Measurements from ENCODE around the gene AK8. TPM values are rescaled to one million over a fixed set of nuclear protein-coding genes. Genes with fewer than 3 reads are reported as not detected.
A peak's percentile ranks its signal among the peaks of the same experiment; 100 is the strongest.
"Not testable (repeated sequence)": the region's sequence is repeated elsewhere in the genome, so short reads cannot be mapped to it uniquely, and the experiment has no call there.

Gene AK8
- polyA plus RNA-seq, 4 donors: 2.0 to 3.9 (median 3.8) TPM

DNA sequence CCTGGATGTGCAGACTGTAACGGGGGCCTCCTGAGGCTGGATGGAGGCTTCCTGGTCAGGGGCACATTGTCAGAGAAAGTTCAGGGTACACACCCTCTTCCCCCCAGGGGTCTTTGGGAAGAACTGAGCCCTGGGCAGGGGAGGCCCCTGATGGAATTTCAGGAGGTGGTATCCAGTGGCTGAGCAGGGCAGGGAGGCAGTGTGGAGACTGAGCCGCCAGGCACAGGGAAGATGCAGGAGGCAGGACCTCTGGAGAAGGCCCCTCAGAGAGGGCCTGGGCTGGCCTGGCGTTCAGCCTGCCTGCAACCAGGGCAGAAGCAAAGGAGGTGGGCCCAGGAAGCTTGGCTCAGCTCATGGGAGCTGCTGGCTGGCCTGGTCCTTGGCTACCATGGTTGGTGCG is 154.3 kb downstream of the AK8 start:
- DNase-seq (ENCODE audit: low read depth in 4 of 4, low spot score in 3 of 4): no peak

DNA sequence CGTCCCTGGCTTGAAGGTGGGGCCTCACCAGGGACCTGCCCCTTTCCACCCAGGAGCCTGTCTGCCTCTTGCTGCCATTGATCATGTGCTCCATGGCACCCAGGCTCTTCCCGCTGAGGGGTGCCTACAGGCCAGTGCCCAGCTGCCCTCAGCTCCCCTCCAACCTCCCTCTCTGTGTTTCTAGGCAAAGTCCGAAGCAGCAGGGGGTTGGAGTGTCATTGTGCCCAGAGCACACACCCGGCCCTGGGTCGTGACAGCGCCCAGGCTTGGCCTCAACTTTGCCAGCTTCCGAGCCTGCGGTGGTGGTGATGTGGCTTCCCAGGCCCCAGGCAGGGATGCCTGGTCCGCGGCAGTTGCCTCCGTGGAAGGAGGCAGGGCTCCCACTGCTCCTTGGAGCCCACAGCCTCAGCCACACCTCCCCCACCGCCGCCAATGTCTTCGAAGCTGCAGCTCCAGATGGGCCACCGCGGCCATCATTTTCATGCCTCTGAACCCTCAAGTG is 155.5 kb downstream of the AK8 start:
- no peak for DNase-seq (ENCODE audit: low read depth in 4 of 4, low spot score in 3 of 4)

DNA sequence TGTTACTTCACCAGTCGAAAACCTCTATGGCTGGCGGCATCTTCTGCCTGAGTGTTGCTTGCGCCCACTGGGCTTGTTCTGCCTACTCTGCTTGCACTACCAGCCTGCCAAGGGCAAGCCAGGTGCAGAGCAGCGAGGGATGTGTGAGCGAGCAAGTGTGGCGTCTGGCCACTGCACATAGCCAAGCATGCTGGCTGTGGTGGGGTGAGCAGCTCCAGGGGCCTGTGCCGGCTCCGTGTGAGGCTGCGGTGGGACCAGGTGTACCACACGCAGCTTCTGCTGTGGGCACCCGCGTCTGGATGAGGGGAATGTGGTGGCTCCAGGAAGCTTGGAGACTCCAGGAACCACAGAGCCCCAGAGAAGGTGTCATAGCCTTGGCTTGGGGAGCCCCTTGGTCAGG is 156.4 kb downstream of the AK8 start:
- no peak for DNase-seq (ENCODE audit: low read depth in 4 of 4, low spot score in 3 of 4)

DNA sequence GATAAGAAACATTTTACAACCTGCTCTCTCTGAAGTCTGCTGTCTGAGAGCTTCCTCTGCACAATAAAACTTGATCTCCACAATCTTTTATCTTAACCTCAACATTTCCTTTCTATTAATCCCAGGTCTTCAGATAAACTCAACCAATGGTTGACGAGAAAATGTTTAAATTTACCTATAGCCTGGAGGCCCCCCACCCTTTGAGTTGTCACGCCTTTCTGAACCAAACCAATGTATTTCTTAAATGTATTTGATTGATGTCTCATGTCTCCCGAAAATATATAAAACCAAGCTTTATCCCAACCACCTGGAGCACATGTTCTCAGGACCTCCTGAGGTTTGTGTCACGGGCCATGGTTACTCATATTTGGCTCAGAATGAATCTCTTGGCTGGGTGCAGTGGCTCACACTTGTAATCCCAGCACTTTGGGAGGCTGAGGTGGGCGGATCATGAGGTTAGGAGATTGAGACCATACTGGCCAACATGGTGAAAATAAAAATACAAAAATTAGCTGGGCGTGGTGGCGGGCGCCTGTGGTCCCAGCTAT is 159.6 kb downstream of the AK8 start:
- not testable (repeated sequence) for DNase-seq (ENCODE audit: low read depth in 4 of 4, low spot score in 3 of 4)

DNA sequence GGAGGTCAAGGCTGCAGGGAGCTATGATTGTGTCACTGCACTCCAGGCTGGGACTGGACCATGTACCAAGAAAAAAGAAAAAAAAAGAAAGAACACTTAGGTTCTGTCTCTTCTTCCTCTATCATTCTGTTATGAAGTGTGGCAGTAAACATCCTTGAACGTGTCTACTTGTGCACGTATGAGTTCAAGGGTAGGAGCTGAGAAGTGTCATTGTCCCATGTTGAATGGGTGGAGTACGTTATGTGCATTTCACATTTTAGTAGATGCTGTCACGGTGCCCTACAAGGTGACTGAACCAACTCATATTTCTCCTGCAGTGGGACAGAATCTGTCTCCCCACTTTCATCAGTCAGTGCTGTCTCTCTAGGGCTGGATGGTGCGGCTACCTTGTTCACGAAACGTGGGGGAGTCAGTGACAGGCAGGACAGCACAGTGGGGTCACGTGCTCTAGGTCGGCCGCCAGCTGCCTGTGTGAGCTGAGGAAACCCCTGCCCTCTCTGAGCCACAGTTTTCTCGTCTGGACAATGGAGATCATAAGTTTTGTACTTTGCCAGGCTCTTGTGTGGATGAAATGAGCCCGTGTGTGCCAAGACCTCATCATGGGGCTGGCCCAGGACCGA is 160.6 kb downstream of the AK8 start:
- no peak for DNase-seq (ENCODE audit: low read depth in 4 of 4, low spot score in 3 of 4)

DNA sequence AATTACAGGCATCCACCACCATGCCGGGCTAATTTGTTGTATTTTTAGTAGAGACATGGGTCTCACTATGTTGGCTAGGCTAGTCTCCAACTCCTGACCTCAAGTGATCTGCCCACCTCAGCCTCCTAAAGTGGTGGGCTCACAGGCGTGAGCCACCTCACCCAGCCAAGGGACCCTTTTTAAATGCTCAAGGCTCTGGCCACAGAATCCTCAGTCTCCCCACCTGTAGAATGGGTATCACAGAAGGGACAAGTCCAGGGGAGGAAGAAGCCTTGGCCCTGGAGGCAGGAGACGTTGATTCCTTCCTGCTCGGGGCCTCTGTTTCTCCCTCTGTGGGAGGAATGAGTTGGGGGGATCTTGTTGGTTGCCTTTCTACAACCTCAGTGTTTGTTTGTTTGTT is 162.1 kb downstream of the AK8 start:
- DNase-seq (ENCODE audit: low read depth in 4 of 4, low spot score in 3 of 4): no peak

DNA sequence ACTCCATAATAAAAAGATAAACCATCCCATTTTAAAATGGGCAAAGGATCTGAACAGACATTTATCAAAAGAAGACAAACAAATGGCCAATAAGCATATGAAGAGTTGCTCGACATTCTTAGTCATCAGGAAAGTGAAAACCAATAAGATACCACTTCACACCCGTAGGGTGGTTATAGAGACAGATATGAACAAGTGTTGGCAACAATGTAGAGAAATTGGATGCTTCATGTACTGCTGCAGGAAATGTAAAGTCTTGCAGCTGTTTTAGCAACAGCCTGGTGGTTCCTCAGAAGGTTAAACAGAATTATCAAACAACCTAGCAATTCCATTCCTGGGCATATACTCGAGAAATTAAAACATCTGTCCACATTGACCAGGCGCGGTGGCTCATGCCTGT is 165.3 kb downstream of the AK8 start:
- DNase-seq (ENCODE audit: low read depth in 4 of 4, low spot score in 3 of 4): no peak

DNA sequence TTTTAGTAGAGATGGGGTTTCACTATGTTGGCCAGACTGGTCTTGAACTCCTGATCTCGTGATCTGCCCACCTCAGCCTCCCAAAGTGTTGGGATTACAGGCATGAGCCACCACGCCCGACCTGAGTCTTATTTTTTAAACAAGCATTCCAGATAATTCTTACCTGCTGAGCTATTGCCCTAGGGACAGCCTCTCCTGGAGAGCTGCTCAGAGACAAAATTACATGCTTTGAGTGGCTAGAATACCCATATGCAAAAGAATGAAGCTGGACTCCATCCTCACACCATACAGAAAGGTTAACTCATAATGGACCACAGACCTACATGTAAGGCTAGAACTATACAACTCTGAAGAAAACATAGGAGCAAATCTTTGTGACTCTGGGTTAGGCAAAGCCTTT is 166.2 kb downstream of the AK8 start:
- DNase-seq (ENCODE audit: low read depth in 4 of 4, low spot score in 3 of 4): no peak

DNA sequence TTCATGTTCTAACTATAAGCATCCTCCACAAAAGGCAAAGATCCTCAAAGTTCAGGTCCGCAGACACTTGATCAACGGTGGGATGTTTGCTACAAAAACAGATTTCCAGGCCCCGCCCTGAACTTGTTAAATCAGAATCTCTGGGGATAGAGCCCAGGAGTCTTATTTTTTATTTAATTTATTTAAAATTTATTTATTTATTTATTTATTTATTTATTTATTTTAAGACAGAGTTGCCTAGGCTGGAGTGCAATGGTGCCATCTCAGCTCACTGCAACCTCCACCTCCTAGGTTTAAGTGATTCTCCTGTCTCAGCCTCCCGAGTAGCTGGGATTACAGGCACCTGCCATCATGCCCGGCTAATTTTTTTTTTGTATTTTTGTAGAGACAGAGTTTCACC is 166.9 kb downstream of the AK8 start:
- DNase-seq (ENCODE audit: low read depth in 4 of 4, low spot score in 3 of 4): not testable (repeated sequence)

DNA sequence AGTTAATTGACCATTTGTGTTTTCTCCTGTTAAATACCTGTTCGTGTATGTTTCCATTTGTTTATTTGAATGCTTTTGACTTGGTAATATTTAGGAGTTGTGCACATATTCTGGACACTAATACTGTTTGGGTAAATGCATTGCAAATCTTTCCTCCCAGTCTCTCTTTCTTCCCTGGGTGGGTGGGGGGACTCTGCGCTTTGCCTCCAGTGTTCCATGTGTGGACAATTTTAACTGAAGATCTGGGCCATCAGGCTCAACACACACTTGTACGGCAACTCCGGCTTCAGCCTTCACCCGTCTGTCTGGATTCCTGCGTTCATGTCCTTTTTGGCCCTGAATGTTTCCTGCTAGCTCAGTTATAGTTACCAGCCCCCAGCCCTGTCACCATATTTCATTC is 167.8 kb downstream of the AK8 start:
- DNase-seq (ENCODE audit: low read depth in 4 of 4, low spot score in 3 of 4): no peak

DNA sequence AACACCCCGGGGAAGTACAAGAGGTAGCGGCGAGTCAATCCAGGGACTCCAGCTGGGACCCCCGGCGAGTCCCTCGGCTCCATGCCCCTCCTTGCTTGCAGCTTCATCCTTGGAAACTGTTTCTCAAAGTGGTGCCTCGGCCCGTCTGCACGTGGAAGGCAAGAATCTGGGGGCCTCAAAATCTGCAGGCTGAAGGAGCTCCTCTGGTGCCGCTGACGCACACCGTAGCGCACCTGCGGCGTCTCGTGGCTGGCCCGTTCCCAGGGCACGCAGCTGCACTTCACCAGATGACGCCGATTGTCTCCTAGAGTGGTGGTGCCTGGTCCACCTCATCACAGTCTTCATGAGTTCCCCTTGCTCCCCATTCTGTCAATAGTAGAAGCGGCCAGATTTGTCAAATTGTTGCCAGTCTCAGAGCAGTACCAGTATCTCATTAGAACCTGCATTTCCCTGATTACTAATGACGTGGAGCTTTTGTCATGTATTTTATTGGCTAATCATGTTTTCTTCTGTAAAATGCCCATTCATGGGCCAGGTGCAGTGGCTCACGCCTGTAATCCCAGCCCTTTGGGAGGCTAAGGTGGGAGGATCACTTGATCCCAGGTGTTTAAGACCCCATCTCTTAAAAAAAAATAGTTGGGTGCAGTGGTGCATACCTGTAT is 169.2 kb downstream of the AK8 start:
- no peak for DNase-seq (ENCODE audit: low read depth in 4 of 4, low spot score in 3 of 4)

DNA sequence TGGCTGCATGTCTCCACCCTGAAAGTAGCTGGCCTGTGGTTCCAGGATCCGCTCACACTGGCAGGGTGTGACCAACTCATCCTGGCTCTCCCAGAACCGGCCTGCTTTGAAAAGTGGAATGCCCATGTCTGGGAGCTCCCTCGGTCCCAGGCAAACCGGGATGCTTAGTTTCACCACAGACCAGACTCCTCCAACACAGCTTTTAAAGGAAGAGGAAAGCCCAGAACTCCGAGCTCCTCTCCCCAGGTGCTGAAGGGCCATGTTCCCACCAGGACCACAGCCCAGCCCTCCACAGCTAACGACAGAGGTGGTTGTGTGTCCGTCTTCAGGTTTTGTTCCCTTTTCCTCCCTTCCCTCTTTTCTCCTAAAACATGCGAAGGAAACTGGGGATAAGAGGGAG is 169.8 kb downstream of the AK8 start:
- no peak for DNase-seq (ENCODE audit: low read depth in 4 of 4, low spot score in 3 of 4)

DNA sequence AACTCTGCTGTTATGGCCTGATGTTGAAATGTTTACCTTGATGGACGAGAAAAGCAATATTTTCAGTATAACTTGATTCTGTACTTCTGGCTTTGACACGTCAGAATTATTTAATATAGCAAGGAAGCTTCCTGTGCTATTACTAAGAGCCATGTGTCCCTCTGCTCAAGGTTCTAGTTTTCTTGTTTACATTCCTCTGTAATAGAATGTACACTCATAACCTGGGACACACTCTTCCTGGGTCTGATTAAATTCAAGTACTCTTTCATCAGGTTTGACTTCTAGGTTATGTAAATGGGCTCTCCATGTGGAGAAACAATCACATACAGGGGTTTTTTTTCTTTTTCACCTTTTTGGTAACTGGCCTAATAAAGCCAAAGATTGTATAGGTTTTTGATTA is 174.7 kb downstream of the AK8 start:
- no peak for DNase-seq (ENCODE audit: low read depth in 4 of 4, low spot score in 3 of 4)

DNA sequence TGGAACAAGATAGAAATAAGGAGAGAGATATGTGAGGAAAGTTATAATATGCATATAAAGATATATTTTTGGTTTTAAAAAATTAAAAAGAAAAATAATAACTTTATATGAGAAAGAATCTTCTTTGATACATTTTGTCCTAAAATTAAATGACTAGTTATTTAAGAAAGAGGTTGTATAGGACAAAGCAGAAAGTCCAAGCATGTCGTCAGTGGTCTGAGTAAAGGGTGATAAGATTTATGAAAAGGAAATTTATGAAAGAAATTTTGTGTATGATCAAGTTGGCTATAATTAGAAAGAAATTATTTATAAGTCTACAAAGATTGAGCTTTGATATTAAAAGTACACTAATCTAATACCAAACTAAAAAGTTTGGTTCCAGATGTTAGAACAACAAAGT is 175.8 kb downstream of the AK8 start:
- DNase-seq (ENCODE audit: low read depth in 4 of 4, low spot score in 3 of 4): no peak

DNA sequence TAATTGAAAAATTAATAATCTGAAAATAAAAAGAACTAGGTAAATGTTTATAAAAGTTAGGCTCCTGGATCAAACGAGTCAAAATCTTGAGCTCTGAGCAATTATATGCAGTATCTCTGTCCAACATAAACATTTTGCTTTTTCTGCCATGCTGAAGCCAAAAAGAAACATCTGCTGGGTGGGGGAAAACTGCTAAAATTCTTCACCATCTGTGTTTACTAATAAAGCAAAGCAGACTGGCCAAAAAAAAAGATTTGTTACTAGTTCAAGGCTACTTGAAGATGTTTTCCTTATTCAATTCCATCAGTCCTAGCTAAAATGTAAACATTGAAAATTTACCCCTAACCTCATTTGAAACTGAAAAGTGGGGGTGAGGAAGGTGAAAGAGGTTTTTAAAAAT is 178.1 kb downstream of the AK8 start:
- DNase-seq (ENCODE audit: low read depth in 4 of 4, low spot score in 3 of 4): peak in 2 of 4 donors; percentile 7 to 10

DNA sequence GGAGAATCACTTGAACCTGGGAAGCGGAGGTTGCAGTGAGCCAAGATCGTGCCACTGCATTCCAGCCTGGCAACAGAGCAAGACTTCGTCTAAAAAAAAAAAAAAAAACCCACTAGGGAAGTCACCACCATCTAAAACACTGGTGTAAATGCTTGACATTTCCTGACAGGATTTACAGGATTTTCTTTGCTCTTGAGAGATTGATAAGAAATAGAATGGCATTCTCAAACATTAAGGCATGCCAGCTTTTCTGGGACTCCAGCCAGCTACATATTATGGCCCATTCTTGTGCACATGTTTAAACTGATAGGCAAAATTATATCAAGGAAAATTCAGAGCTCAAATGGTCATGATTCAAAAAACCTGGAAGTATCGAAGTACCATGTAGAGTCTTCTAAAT is 179.1 kb downstream of the AK8 start:
- no peak for DNase-seq (ENCODE audit: low read depth in 4 of 4, low spot score in 3 of 4)

DNA sequence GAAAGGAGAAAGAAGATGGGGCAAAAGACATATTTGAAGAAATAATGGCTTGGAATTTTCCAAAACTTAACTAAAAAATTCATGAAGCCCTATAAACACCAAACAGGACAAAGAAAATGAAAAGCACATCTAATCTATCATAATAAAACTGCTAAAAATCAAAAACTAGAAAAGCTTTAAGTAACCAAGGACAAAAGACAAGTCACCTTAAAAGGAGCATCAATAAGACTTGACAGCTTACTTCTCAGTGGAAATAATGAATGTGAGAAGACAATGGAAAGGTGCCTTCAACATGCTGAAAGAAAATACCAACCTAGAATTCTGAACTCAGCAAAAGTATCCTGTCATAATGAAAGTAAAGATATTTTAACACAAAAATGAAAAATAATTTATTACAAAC is 180.9 kb downstream of the AK8 start:
- no peak for DNase-seq (ENCODE audit: low read depth in 4 of 4, low spot score in 3 of 4)

DNA sequence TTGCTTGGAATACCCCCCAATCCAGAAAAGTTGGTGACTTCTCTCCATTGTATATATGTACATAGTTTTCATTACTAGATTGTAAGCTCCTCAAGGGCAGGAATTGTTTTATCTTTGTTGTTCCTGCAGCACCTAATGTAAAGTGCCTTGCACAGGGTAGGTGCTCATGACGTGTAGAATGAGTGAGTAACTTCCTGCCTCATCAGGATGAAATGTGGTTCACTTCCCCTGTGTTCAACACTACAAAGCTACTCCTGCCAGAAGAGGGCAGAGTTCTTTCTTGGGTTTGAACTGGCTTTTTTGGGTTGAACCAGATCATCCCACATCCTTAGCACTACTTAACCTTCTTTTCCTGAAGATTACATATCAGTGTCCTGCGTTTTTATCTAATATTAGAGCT is 183.9 kb downstream of the AK8 start:
- no peak for DNase-seq (ENCODE audit: low read depth in 4 of 4, low spot score in 3 of 4)

DNA sequence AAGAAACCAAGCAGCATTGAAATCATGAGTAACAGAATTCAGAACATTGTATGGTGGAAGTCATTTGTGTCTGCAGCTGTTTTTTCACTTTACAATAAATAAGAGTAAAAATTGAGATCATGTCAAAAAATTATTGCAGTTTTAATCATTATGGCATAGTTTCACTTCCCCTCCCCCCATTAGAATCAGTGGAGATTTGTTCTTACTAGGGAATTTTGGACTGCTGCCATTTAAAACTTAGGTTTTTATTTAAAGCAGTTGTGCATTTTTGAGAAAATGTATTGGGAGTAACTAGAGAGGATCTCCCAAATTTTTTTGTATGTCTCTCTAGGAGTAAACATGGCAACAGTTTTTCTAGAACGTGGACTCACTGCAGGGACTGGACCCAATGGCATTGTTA is 187.4 kb downstream of the AK8 start:
- no peak for DNase-seq (ENCODE audit: low read depth in 4 of 4, low spot score in 3 of 4)

DNA sequence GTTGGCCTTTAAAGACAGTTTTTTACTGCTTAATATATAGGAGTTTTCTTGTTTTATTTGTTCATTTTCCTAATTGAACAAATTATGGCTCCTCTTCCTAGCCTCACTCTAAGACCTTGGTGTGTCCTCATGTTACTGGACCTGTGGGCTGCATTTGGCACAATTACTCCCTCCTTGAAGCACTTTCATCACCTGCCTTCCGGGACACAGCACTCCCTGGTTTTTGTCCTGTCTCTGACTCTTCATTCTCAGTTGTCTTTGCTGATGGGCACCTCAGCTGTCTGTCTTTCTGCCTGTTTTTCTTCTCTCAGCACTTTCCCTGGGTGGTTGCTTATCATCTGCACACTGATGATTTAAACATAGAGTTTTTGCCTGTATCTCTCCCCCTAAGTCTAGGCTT is 194.2 kb downstream of the AK8 start:
- DNase-seq (ENCODE audit: low read depth in 4 of 4, low spot score in 3 of 4): no peak

DNA sequence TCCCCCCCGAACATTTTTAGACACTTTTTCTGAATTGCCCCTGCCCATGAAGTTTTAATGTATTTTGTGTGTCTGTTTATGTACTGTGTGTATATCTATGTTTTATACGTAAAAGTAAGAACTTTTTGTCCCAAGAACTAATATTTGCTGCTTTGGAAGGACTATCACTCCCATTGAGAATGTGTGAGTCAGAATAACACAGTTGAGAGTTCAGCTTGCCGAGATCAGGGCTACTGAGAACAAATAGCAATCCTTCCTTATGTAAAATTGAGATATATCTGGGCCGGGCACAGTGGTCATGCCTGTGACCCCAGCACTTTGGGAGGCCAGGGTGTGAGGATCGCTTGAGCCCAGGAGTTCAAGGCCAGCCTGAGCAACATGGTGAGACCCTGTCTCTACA is 196.5 kb downstream of the AK8 start:
- no peak for DNase-seq (ENCODE audit: low read depth in 4 of 4, low spot score in 3 of 4)

DNA sequence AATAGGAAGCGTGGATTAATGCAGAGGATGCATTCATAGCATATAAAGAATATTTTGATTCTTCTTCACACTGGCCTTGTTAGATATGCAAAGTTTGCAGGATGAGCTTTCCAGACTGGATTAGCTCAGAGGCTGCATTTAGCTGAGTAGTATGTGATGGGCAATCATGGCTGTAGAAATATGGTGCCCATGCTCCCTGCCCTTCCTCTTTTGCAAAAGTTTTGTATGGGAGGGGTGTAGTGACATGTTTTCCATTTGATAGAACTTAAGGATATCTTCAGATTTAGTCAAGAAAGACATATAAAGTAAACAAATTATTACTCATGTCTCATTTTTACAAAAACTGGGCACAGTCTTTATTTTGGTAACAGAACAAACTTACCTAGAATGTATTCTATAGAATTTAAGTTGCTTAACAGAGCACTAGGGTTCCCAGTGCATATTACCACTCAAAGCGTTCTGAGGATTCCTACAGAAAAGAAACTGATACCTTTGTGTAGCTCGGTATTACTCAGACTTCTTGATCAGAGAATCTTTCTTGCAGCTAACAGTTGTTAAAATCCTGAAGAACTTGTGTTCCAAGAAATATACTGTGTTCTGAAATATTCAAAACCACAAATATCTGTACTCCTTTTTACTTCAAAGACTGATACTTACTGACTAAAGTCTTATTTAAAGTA is 198.0 kb downstream of the AK8 start:
- no peak for DNase-seq (ENCODE audit: low read depth in 4 of 4, low spot score in 3 of 4)
